GM12878 (cell line): ENCODE data around the gene STARD13. TPM values are rescaled to one million over a fixed set of nuclear protein-coding genes. Genes with fewer than 3 reads are reported as not detected.

Experiments used
- ATAC-seq: fragments of 200-7000 bp; cut with Tn5 transposase; 3 replicates; pipeline ENCODE4 v1.9.1; 2020; ENCODE audit warnings: mild to moderate bottlenecking, moderate library complexity
- BruUV-seq: library from RNA; stranded (reverse); fragments of 400-500 nt; replicated peaks from 2 replicates; lab custom pipeline; 2021; lab: Mats Ljungman, UMichigan
- CTCF ChIA-PET: fragments of 300-600 bp; sonication (Branson Sonifier 250); formaldehyde crosslinking; extraction: SDS; loops from one replicate; lab custom pipeline; 2021; ENCODE audit warnings: inconsistent platforms; lab: Yijun Ruan, JAX
- POLR2A ChIA-PET: fragments of 350-600 bp; formaldehyde crosslinking; extraction: SDS; loops from one replicate; lab custom pipeline; 2021; ENCODE audit warnings: inconsistent platforms; lab: Charles Lee
- RAD21 ChIA-PET: fragments of 300-600 bp; sonication (Branson Sonifier 250); formaldehyde crosslinking; loops from one replicate; lab custom pipeline; 2023; ENCODE audit warnings: antibody characterized with exemption; ENCODE audit not compliant: unreplicated experiment; lab: Charles Lee
- SMC1A ChIA-PET: fragments of 300-600 bp; sonication (Branson Sonifier 250); formaldehyde crosslinking; loops from one replicate; lab custom pipeline; 2023; ENCODE audit not compliant: unreplicated experiment, uncharacterized antibody; lab: Charles Lee
- DNase-seq: peaks from one replicate; pipeline ENCODE4 v3.0.0-alpha.2; 2011; ENCODE audit warnings: low read depth, low spot score
- FAIRE-seq: peaks from 3 replicates; lab custom pipeline; 2011; peaks lifted over from hg19 to GRCh38; lab: Jason Lieb, UNC
- H2AFZ ChIP-seq: 2 replicates; pipeline ENCODE4 v1.6.0; 2011; ENCODE audit warnings: low read depth, low read length, control low read depth; ENCODE audit not compliant: control insufficient read depth
- H3K27ac ChIP-seq: 2 replicates; pipeline ENCODE4 v1.5.1; 2011; ENCODE audit warnings: control low read depth; ENCODE audit not compliant: control insufficient read depth, insufficient read depth
- H3K27me3 ChIP-seq, 2 experiments: replicated peaks in 1 of 2; 2 replicates each; pipeline versions ENCODE4 v1.6.0 to v1.6.1; 2011; ENCODE audit warnings: low read length in 1 of 2; ENCODE audit not compliant: control insufficient read depth in 2 of 2, insufficient read depth in 2 of 2
- H3K36me3 ChIP-seq, 2 experiments: 2 replicates each; pipeline ENCODE4 v1.5.1; 2011; ENCODE audit warnings: low read length in 1 of 2; ENCODE audit not compliant: control insufficient read depth in 2 of 2, insufficient read depth in 2 of 2
- H3K4me1 ChIP-seq: 2 replicates; pipeline ENCODE4 v1.6.1; 2011; ENCODE audit warnings: mild to moderate bottlenecking, low read length, moderate library complexity, mixed read lengths; ENCODE audit not compliant: control insufficient read depth, insufficient read depth
- H3K4me2 ChIP-seq: 2 replicates; pipeline ENCODE4 v1.6.0; 2011; ENCODE audit warnings: control low read depth; ENCODE audit not compliant: control insufficient read depth, insufficient read depth
- H3K4me3 ChIP-seq: fragments of 200-600 bp; sonication (generic); 2 replicates; pipeline ENCODE4 v1.5.1; 2016
- H3K79me2 ChIP-seq: 2 replicates; pipeline ENCODE4 v1.6.0; 2011; ENCODE audit warnings: low read length; ENCODE audit not compliant: control insufficient read depth, insufficient read depth
- H3K9ac ChIP-seq: 2 replicates; pipeline ENCODE4 v1.8.0; 2011; ENCODE audit warnings: low read length, control low read depth, mixed read lengths; ENCODE audit not compliant: control insufficient read depth, insufficient read depth
- H3K9me3 ChIP-seq: replicated peaks from 3 replicates; pipeline ENCODE4 v1.5.1; 2011; ENCODE audit warnings: mild to moderate bottlenecking, low read length; ENCODE audit not compliant: control insufficient read depth, insufficient read depth
- H4K20me1 ChIP-seq: 2 replicates; pipeline ENCODE4 v1.6.0; 2011; ENCODE audit not compliant: control insufficient read depth, insufficient read depth
- EED ChIP-seq: sonication (generic); IDR thresholded peaks from 2 replicates; pipeline ENCODE4 v1.6.1; 2016; ENCODE audit warnings: antibody characterized with exemption, low read depth
- EGR1 ChIP-seq, 2 experiments: IDR thresholded peaks; 1 replicate in 1 of 2; 2 replicates in 1 of 2; pipeline ENCODE4 v1.6.1; 2011 to 2012; ENCODE audit warnings: low read depth in 2 of 2, low read length in 2 of 2, borderline replicate concordance in 1 of 2, mild to moderate bottlenecking in 1 of 2, moderate library complexity in 1 of 2
- MYB ChIP-seq: fragments of 150-350 bp; IDR thresholded peaks from 2 replicates; pipeline ENCODE4 v1.6.1; 2014; ENCODE audit warnings: mild to moderate bottlenecking, low read depth, low read length, borderline replicate concordance
- NFYA ChIP-seq: IDR thresholded peaks from 2 replicates; pipeline ENCODE4 v1.6.1; 2011; ENCODE audit warnings: low read depth, mild to moderate bottlenecking, low read length, improper control_type of control experiment, borderline replicate concordance
- NFYB ChIP-seq: IDR thresholded peaks from 2 replicates; pipeline ENCODE4 v1.6.1; 2011; ENCODE audit warnings: low read depth, mild to moderate bottlenecking, low read length, improper control_type of control experiment, moderate library complexity; ENCODE audit not compliant: insufficient read depth
- NRF1 ChIP-seq: conservative IDR thresholded peaks from 2 replicates; pipeline ENCODE4 v1.6.1; 2011; ENCODE audit warnings: mild to moderate bottlenecking, low read depth, low read length, improper control_type of control experiment
- TCF12 ChIP-seq: IDR thresholded peaks from 2 replicates; pipeline ENCODE4 v1.6.1; 2011; ENCODE audit warnings: low read depth, mild to moderate bottlenecking, low read length
- WGBS: methylation state at CpG from one replicate; pipeline ENCODE4 v1.1.6; 2016; ENCODE audit warnings: low lambda C conversion rate; ENCODE audit not compliant: insufficient replicate concordance, insufficient coverage; ENCODE audit errors: missing lambda C conversion rate; 5-methylcytosine and 5-hydroxymethylcytosine counted together
- in situ Hi-C: fragments of 300-500 bp; cut with MboI; formaldehyde crosslinking; loops from 9 replicates; pipeline ENCODE4 v1.14.3; 2018; ENCODE audit warnings: mixed read lengths
- intact Hi-C: fragments of 100-400 bp; cut with micrococcal nuclease; formaldehyde crosslinking; loops from one replicate; pipeline ENCODE4 v1.14.2; 2022; ENCODE audit not compliant: unreplicated experiment
- polyA plus RNA-seq, 11 experiments: library from polyadenylated mRNA; depleted of rRNA in 4 of 11; unstranded in 6 of 11; stranded (reverse) in 5 of 11; fragments of >200 nt; fragmentation: Nextera tagmentation in 4 of 11; fragmentation: Illumina TruSeq in 1 of 11; extraction: Ambion mirVana in 4 of 11; extraction: Trizol in 1 of 11; gene quantifications; 1 replicate in 1 of 11; 2 replicates in 10 of 11; pipeline versions ENCODE4 v1.2.1 to v1.2.3, GENCODE V29; 2011 to 2016; ENCODE audit warnings: inconsistent platforms in 2 of 11, missing spikeins in 2 of 11, low read depth in 1 of 11
- total RNA-seq, 4 experiments: library from RNA; depleted of rRNA in 3 of 4; stranded (reverse); fragments of >200 nt in 3 of 4; fragmentation: Illumina TruSeq in 1 of 4; extraction: Trizol in 1 of 4; gene quantifications; 2 replicates each; pipeline versions ENCODE4 v1.2.1 to v1.2.3, GENCODE V29; 2013 to 2021
- TF ChIP-seq, protein P1 (sequence below): fragments of 450-650 bp; IDR thresholded peaks from 2 replicates; pipeline ENCODE4 v1.6.1; 2017; ENCODE audit warnings: mild to moderate bottlenecking, moderate library complexity

STARD13 gene
- total and polyA plus RNA-seq, 10 of the 15 experiments (the other 5 are each of a cell fraction or from before 2014, with no cell fraction given) = 4.0 to 41.6 (median 10.1) TPM

GRCh38 chr13:33312861-33313212 lies 27.3 kb upstream of the STARD13 start:
- H3K36me3 ChIP-seq = no peaks in the 10 kb centered on the region
- FAIRE-seq (no peak), DNase-seq (no peak), ATAC-seq (no peak)
- H3K4me1 ChIP-seq = no peaks in the 10 kb centered on the region
- H4K20me1 ChIP-seq = no peaks in the 10 kb centered on the region
- H3K4me3 ChIP-seq = no peak overlapping the region
- ChIA-PET POLR2A (no interaction called here), RAD21 (no interaction called here), CTCF (no interaction called here), SMC1A (no interaction called here)
- 67% methylated on average over 2 of the region's 2 CpGs for WGBS
- no peak overlapping the region for H2AFZ ChIP-seq
- no peak for TF ChIP-seq EGR1 (IDR thresholded peaks at IDR 0.05; ENCODE audit: borderline replicate concordance in 1 of 2, low read depth in 2 of 2, low read length in 2 of 2)
- no peak for TF ChIP-seq NFYA
- TF ChIP-seq NFYB = no peak
- TF ChIP-seq EED = no peak
- TF ChIP-seq TCF12 = no peak
- TF ChIP-seq NRF1 = no peak
- TF ChIP-seq, protein P1, sequence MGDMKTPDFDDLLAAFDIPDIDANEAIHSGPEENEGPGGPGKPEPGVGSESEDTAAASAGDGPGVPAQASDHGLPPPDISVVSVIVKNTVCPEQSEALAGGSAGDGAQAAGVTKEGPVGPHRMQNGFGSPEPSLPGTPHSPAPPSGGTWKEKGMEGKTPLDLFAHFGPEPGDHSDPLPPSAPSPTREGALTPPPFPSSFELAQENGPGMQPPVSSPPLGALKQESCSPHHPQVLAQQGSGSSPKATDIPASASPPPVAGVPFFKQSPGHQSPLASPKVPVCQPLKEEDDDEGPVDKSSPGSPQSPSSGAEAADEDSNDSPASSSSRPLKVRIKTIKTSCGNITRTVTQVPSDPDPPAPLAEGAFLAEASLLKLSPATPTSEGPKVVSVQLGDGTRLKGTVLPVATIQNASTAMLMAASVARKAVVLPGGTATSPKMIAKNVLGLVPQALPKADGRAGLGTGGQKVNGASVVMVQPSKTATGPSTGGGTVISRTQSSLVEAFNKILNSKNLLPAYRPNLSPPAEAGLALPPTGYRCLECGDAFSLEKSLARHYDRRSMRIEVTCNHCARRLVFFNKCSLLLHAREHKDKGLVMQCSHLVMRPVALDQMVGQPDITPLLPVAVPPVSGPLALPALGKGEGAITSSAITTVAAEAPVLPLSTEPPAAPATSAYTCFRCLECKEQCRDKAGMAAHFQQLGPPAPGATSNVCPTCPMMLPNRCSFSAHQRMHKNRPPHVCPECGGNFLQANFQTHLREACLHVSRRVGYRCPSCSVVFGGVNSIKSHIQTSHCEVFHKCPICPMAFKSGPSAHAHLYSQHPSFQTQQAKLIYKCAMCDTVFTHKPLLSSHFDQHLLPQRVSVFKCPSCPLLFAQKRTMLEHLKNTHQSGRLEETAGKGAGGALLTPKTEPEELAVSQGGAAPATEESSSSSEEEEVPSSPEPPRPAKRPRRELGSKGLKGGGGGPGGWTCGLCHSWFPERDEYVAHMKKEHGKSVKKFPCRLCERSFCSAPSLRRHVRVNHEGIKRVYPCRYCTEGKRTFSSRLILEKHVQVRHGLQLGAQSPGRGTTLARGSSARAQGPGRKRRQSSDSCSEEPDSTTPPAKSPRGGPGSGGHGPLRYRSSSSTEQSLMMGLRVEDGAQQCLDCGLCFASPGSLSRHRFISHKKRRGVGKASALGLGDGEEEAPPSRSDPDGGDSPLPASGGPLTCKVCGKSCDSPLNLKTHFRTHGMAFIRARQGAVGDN = no peak
- no peak for TF ChIP-seq MYB
- H3K4me2 ChIP-seq = no peak overlapping the region
- no TSS peak for BruUV-seq
- H3K79me2 ChIP-seq = no peaks in the 10 kb centered on the region
- H3K9ac ChIP-seq = no peak overlapping the region
- H3K27ac ChIP-seq = no peak overlapping the region
- no peaks in the 10 kb centered on the region for H3K9me3 ChIP-seq
- intact Hi-C loops (no loop called here), in situ Hi-C loops (no loop called here)
- H3K27me3 ChIP-seq = no peaks in the 10 kb centered on the region
